ENCODE data around the gene LYRM4.
A peak's percentile ranks its signal among the peaks of the same experiment; 100 is the strongest.

Gene LYRM4

DNA sequence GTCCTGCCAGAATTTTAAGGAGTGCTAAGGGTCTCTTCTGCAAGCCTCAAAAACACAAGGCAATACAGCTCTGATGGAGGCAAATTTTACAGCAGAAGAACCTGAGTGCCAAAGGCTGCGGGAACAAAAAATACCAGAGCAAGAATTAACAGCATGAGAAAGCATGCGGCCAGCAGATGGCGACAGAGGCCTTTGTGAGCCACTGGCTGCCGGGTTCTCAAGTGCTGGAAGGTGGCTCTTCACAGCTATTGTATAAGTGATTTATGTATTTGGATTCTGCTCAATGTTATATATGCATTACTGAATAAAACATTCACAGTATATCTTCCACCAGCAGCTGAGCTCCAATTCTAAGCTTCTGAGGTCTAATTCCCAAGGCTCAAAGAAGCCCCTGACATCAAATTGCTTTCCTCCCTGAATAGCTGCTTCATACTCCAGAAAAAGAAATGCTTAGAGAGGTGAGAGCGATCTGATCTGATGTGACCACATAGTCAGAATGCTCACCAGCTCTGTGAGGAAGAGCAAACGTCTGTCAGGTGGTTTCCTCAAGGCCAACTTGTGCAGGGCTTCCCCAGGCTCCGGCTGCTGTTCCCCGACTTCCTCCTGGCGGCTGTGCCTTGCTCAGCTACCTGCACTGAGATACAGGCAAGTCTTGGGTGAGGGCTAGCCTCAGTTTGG lies 117.0 kb downstream of the LYRM4 start:
- H3K4me3 ChIP-seq (ENCODE audit: low read length): no peak overlapping the region
- DNase-seq (ENCODE audit: low read depth): peak; percentile 75
- TF ChIP-seq, protein P1, sequence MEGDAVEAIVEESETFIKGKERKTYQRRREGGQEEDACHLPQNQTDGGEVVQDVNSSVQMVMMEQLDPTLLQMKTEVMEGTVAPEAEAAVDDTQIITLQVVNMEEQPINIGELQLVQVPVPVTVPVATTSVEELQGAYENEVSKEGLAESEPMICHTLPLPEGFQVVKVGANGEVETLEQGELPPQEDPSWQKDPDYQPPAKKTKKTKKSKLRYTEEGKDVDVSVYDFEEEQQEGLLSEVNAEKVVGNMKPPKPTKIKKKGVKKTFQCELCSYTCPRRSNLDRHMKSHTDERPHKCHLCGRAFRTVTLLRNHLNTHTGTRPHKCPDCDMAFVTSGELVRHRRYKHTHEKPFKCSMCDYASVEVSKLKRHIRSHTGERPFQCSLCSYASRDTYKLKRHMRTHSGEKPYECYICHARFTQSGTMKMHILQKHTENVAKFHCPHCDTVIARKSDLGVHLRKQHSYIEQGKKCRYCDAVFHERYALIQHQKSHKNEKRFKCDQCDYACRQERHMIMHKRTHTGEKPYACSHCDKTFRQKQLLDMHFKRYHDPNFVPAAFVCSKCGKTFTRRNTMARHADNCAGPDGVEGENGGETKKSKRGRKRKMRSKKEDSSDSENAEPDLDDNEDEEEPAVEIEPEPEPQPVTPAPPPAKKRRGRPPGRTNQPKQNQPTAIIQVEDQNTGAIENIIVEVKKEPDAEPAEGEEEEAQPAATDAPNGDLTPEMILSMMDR (conservative IDR thresholded peaks at IDR 0.05; ENCODE audit: low read length): peak; percentile 96

- DNase-seq (ENCODE audit: low read depth): no peak
- TF ChIP-seq, protein P1 (conservative IDR thresholded peaks at IDR 0.05; ENCODE audit: low read length): no peak
- H3K4me3 ChIP-seq (ENCODE audit: low read length): no peak overlapping the region
Measured at GRCh38 chr6:5142915-5143314, 117.8 kb downstream of the LYRM4 start.

DNA sequence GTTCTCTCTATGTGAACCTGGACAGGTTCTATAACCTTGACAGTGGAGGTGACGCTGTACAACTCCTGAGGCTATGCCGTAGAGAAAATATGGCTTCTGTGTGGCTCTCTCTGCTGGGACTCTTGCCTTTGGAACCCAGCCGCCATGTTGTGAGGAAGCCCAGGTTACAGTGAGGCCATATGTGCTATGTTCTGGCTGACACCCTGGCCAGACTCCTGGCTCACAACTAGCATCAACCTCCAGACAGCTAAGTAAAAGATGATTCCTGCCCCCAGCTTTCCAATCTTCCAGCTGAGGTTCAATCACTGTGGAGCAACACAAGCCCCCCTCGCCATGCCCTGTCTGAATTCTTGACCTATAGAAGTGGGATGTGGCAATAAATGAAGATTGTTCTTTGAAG lies 118.6 kb downstream of the LYRM4 start:
- H3K4me3 ChIP-seq (ENCODE audit: low read length): no peak overlapping the region
- TF ChIP-seq, protein P1 (conservative IDR thresholded peaks at IDR 0.05; ENCODE audit: low read length): no peak
- no peak for DNase-seq (ENCODE audit: low read depth)

GRCh38 chr6:5141046-5141445 lies 119.7 kb downstream of the LYRM4 start:
- H3K4me3 ChIP-seq (ENCODE audit: low read length): no peak overlapping the region
- TF ChIP-seq, protein P1 (conservative IDR thresholded peaks at IDR 0.05; ENCODE audit: low read length): no peak
- no peak for DNase-seq (ENCODE audit: low read depth)

GRCh38 chr6:5139828-5140771 lies 120.7 kb downstream of the LYRM4 start:
- H3K4me3 ChIP-seq (ENCODE audit: low read length): no peak overlapping the region
- TF ChIP-seq, protein P1 (conservative IDR thresholded peaks at IDR 0.05; ENCODE audit: low read length): no peak
- DNase-seq (ENCODE audit: low read depth): no peak

GRCh38 chr6:5138995-5139827 lies 121.5 kb downstream of the LYRM4 start:
- no peak for DNase-seq (ENCODE audit: low read depth)
- H3K4me3 ChIP-seq (ENCODE audit: low read length): no peak overlapping the region
- TF ChIP-seq, protein P1 (conservative IDR thresholded peaks at IDR 0.05; ENCODE audit: low read length): no peak

Measured in AG10803 (cell line).